Gastroesophageal sphincter (tissue), 4 donors: Measurements from ENCODE around the gene SNX19. TPM values are rescaled to one million over a fixed set of nuclear protein-coding genes. Genes with fewer than 3 reads are reported as not detected.
A peak's percentile ranks its signal among the peaks of the same experiment; 100 is the strongest.

Experiments used
- ATAC-seq: fragments of 150-250 bp; one replicate; pipeline ENCODE4 v1.9.1; 2016; ENCODE audit warnings: mild to moderate bottlenecking, moderate library complexity
- H3K27ac ChIP-seq, 4 donors: fragments of 200-600 bp; sonication (generic) in 3 of 4; 1 replicate in 3 of 4; 2 replicates in 1 of 4; pipeline ENCODE4 v1.5.1; 2016 to 2019
- H3K27me3 ChIP-seq: fragments of 200-600 bp; sonication (generic); one replicate; pipeline ENCODE4 v1.5.1; 2019
- H3K36me3 ChIP-seq, 2 donors: fragments of 200-600 bp; sonication (generic); one replicate each; pipeline ENCODE4 v1.5.1; 2019; ENCODE audit warnings: control low read depth in 1 of 2
- H3K4me1 ChIP-seq, 3 donors: fragments of 200-600 bp; sonication (generic); 1 replicate in 2 of 3; 2 replicates in 1 of 3; pipeline ENCODE4 v1.5.1; 2016 to 2019; ENCODE audit warnings: control low read depth in 2 of 3
- H3K4me3 ChIP-seq, 2 donors: fragments of 200-600 bp; sonication (generic); one replicate each; pipeline ENCODE4 v1.5.1; 2019; ENCODE audit warnings: mild to moderate bottlenecking in 1 of 2, moderate library complexity in 1 of 2
- H3K9me3 ChIP-seq, 3 donors: fragments of 200-600 bp; sonication (generic); one replicate each; pipeline ENCODE4 v1.5.1; 2017 to 2019; ENCODE audit warnings: control low read depth in 2 of 3
- CTCF ChIP-seq, 4 experiments: fragments of 200-600 bp in 2 of 4; fragments of 450-650 bp in 2 of 4; sonication (generic) in 1 of 4; IDR thresholded peaks; one replicate each; pipeline ENCODE4 v1.5.1; 2017 to 2019; ENCODE audit warnings: antibody characterized with exemption in 4 of 4, mild to moderate bottlenecking in 2 of 4, moderate library complexity in 2 of 4
- EP300 ChIP-seq: sonication (generic); formaldehyde crosslinking; IDR thresholded peaks from one replicate; pipeline ENCODE4 v1.6.1; 2017; ENCODE audit warnings: antibody characterized with exemption, mild to moderate bottlenecking
- POLR2A ChIP-seq, 2 donors: fragments of 450-650 bp; IDR thresholded peaks; one replicate each; pipeline ENCODE4 v1.6.1; 2017; ENCODE audit warnings: antibody characterized with exemption in 2 of 2, mild to moderate bottlenecking in 2 of 2, moderate library complexity in 1 of 2
- POLR2AphosphoS5 ChIP-seq: sonication (generic); formaldehyde crosslinking; IDR thresholded peaks from one replicate; pipeline ENCODE4 v1.6.1; 2017; ENCODE audit warnings: antibody characterized with exemption
- WGBS, 2 donors: methylation state at CpG; one replicate each; pipeline ENCODE4 v1.1.5; 2018; ENCODE audit warnings: low coverage in 1 of 2; 5-methylcytosine and 5-hydroxymethylcytosine counted together
- total RNA-seq, 4 donors: library from RNA; depleted of rRNA; stranded (reverse); fragments of >200 nt; gene quantifications; one replicate each; pipeline ENCODE4 v1.1.0, GENCODE V29; 2016

The SNX19 gene
- total RNA-seq, 4 donors from 2014 or later: 110 to 131 (median 119) TPM

GRCh38 chr11:130947058-130947457 lies 30.8 kb upstream of the SNX19 start:
- Histone ChIP-seq H3K4me3 (no peak overlapping the region), H3K27me3 (no peaks in the 10 kb centered on the region), H3K27ac (no peak overlapping the region), H3K36me3 (no peaks in the 10 kb centered on the region), H3K4me1 (peaks cover 0 to 9% (median 0%) of the 10 kb centered on the region in 3 donors), H3K9me3 (no peaks in the 10 kb centered on the region)
- 52 to 55% methylated on average over 3 of the region's 3 CpGs for WGBS, 2 donors
- TF ChIP-seq POLR2A (IDR thresholded peaks at IDR 0.05) (no peak), EP300 (no peak), CTCF (IDR thresholded peaks at IDR 0.05) (no peak), POLR2AphosphoS5 (no peak)
- no peak for ATAC-seq

DNA sequence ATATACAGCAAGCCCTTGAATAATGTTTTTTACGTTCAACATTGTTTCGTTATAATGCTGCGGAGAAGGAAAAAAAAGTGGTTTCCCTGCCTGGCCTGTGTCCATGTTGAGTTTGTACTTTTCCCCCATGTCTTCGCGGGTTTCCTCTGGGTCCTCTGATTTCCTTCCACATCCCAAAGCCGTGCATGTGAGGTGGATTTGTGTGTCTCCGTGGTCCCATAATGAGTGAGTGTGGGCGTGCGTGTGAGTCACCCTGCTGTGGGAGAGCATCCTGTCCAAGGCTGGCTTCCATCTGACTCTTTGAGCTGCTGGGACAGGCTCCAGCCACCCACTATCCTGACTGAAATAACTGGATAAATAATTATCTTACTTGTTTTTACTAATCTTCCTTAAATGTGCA lies 29.6 kb upstream of the SNX19 start:
- WGBS, 2 donors: 25 to 38% methylated on average over 3 to 8 of the region's 9 CpGs
- no peaks in the 10 kb centered on the region for H3K27me3 ChIP-seq
- no peaks in the 10 kb centered on the region for H3K9me3 ChIP-seq
- TF ChIP-seq CTCF (IDR thresholded peaks at IDR 0.05) (no peak), POLR2AphosphoS5 (peak; percentile 12), EP300 (no peak), POLR2A (IDR thresholded peaks at IDR 0.05) (no peak)
- no peaks in the 10 kb centered on the region for H3K36me3 ChIP-seq
- H3K4me3 ChIP-seq: no peak overlapping the region
- H3K27ac ChIP-seq: no peak overlapping the region
- peak; percentile 55 for ATAC-seq
- peaks cover 0 to 9% (median 0%) of the 10 kb centered on the region in 3 donors for H3K4me1 ChIP-seq

- Histone ChIP-seq H3K4me3 (no peak overlapping the region), H3K27ac (no peak overlapping the region), H3K4me1 (no peaks in the 10 kb centered on the region), H3K36me3 (no peaks in the 10 kb centered on the region), H3K27me3 (no peaks in the 10 kb centered on the region), H3K9me3 (no peaks in the 10 kb centered on the region)
- TF ChIP-seq POLR2AphosphoS5 (no peak), POLR2A (IDR thresholded peaks at IDR 0.05) (no peak), EP300 (no peak), CTCF (IDR thresholded peaks at IDR 0.05) (no peak)
- 29 to 40% methylated on average over 1 of the region's 1 CpG for WGBS, 2 donors
- no peak for ATAC-seq
These were observed 24.4 kb upstream of the SNX19 start for GRCh38 chr11:130940706-130941105.

DNA sequence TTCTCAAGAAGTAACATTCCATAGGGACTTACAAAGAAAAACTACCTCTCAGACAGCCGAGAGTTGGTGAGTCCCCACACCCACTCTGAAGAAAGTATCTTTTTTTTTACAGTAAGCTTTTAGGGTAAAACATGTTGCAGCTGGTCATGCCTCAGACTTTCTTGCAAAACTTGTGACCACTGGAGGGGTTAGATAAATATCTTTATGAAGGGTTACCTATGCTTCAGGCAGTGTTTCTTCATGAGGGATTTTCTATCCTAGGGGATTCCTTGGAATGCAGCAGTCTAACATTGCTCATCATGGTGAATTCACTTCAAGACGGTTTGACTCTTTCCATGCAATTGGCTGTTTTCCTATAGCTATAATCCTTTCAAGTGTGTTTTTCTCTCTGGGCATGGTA lies 20.8 kb upstream of the SNX19 start:
- Histone ChIP-seq H3K4me3 (no peak overlapping the region), H3K36me3 (no peaks in the 10 kb centered on the region), H3K9me3 (no peaks in the 10 kb centered on the region), H3K27me3 (no peaks in the 10 kb centered on the region), H3K27ac (no peak overlapping the region), H3K4me1 (no peaks in the 10 kb centered on the region)
- 68 to 77% methylated on average over 2 of the region's 2 CpGs for WGBS, 2 donors
- no peak for TF ChIP-seq EP300
- no peak for TF ChIP-seq POLR2AphosphoS5
- no peak for TF ChIP-seq POLR2A (IDR thresholded peaks at IDR 0.05)
- no peak for TF ChIP-seq CTCF (IDR thresholded peaks at IDR 0.05)
- no peak for ATAC-seq

- Histone ChIP-seq H3K36me3 (no peaks in the 10 kb centered on the region), H3K4me3 (no peak overlapping the region), H3K4me1 (no peaks in the 10 kb centered on the region), H3K27ac (no peak overlapping the region), H3K9me3 (no peaks in the 10 kb centered on the region), H3K27me3 (no peaks in the 10 kb centered on the region)
- 94 to 95% methylated on average over 3 to 4 of the region's 5 CpGs for WGBS, 2 donors
- no peak for ATAC-seq
- TF ChIP-seq CTCF (IDR thresholded peaks at IDR 0.05): no peak
These were observed 15.9 kb upstream of the SNX19 start for GRCh38 chr11:130932086-130932712.
